ENCODE data around the gene POTEM.
"Not testable (repeated sequence)": the region's sequence is repeated elsewhere in the genome, so short reads cannot be mapped to it uniquely, and the experiment has no call there.

Gene POTEM

GRCh38 chr14:19038060-19038664 lies 70.9 kb downstream of the POTEM start:
- DNase-seq (ENCODE audit: low read depth in 2 of 2) = not testable (repeated sequence)

- not testable (repeated sequence) for DNase-seq (ENCODE audit: low read depth in 2 of 2)
Measured at GRCh38 chr14:19038785-19039184, 71.6 kb downstream of the POTEM start.

GRCh38 chr14:19043384-19043783 lies 76.2 kb downstream of the POTEM start:
- not testable (repeated sequence) for DNase-seq (ENCODE audit: low read depth in 2 of 2)
